Activated CD4-positive, alpha-beta T cell treated with anti-CD3 and anti-CD28 coated beads, Interleukin-2, amount 50 U/mL, for 16 hours (primary cell): ENCODE data around the gene CACNA1A.

Source experiments
- DNase-seq: peaks from one replicate; pipeline ENCODE4 v3.0.0-alpha.2; 2020

CACNA1A gene

GRCh38 chr19:13301627-13302334 is 204.5 kb downstream of the CACNA1A start:
- no peak for DNase-seq

- DNase-seq, result no peak
These were observed 205.8 kb downstream of the CACNA1A start for GRCh38 chr19:13300421-13301030.

GRCh38 chr19:13299838-13300237 is 206.4 kb downstream of the CACNA1A start:
- no peak for DNase-seq

- no peak for DNase-seq
These were observed 207.5 kb downstream of the CACNA1A start for GRCh38 chr19:13298565-13299481.

- no peak for DNase-seq
These were observed 209.3 kb downstream of the CACNA1A start for GRCh38 chr19:13297023-13297422.

- no peak for DNase-seq
These were observed 211.3 kb downstream of the CACNA1A start for GRCh38 chr19:13294812-13295567.

- DNase-seq, result no peak
These were observed 214.4 kb downstream of the CACNA1A start for GRCh38 chr19:13291913-13292312.

GRCh38 chr19:13290741-13291140 is 215.5 kb downstream of the CACNA1A start:
- no peak for DNase-seq

GRCh38 chr19:13289295-13289694 is 217.0 kb downstream of the CACNA1A start:
- DNase-seq, result no peak

GRCh38 chr19:13286195-13286985 is 219.9 kb downstream of the CACNA1A start:
- DNase-seq, result no peak

GRCh38 chr19:13284929-13285928 is 221.1 kb downstream of the CACNA1A start:
- no peak for DNase-seq

- DNase-seq, result no peak
These were observed 222.4 kb downstream of the CACNA1A start for GRCh38 chr19:13283871-13284270.

- DNase-seq, result no peak
These were observed 223.7 kb downstream of the CACNA1A start for GRCh38 chr19:13282486-13283065.

GRCh38 chr19:13281567-13282291 is 224.6 kb downstream of the CACNA1A start:
- no peak for DNase-seq

- peak; percentile 86 for DNase-seq
These were observed 229.0 kb downstream of the CACNA1A start for GRCh38 chr19:13277104-13277809.

- peak; percentile 31 for DNase-seq
These were observed 231.1 kb downstream of the CACNA1A start for GRCh38 chr19:13275016-13275722.

GRCh38 chr19:13270514-13271105 is 235.7 kb downstream of the CACNA1A start:
- DNase-seq, result no peak

GRCh38 chr19:13269348-13269747 is 236.9 kb downstream of the CACNA1A start:
- DNase-seq, result no peak
